ENCODE data around the gene CD44.

CD44 gene

DNA sequence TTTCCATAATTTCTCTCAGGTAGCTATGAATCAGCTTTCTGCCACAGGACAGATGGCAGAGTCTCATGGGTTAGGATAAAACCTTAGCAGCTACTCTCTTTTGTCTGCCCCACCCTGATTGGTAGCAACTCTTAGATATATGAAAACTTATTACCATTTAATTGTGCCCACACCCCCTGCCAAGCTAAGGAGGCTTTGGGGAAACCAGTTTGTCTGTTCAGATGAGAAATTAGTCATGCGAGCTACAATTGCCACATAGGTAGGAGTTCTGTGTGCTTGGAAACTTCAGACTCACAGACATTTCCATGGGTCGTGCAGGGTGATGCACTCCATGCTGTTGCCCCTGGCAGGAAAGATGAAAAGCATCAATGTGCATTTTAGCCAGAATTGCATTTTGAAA, 39.9 kb downstream of the CD44 start:
- no peak for DNase-seq

DNA sequence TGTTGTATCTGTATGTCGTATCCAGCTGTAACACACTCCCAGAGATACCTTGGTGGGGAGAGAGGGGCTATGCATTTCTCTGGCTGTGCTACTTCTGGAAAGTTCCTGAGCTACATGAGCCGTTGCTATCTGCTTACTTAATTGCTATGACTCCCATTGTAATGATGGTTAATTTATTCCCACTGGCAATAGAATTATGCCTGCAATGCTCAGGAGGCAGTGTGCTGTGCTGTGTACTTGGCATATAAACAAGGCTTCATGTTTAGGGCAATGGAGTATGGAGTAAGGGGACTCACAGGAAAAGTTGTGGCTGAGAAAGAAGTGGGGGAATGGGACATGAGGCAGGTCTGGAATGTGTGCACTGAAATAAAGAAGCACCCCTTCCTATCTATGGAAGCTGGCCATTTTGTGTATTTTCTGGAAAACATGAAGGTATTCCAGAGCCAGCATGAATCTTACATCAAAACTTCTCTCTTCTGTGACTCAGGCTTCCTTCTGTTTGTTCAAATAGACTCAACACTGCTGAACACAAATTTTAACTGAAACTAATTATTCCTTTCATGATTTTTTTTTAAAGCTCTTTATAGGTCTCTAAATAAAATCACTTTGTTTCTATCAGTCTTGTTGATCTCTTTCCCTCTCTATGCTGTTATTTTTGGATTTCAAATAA, 40.6 kb downstream of the CD44 start:
- no peak for DNase-seq

DNA sequence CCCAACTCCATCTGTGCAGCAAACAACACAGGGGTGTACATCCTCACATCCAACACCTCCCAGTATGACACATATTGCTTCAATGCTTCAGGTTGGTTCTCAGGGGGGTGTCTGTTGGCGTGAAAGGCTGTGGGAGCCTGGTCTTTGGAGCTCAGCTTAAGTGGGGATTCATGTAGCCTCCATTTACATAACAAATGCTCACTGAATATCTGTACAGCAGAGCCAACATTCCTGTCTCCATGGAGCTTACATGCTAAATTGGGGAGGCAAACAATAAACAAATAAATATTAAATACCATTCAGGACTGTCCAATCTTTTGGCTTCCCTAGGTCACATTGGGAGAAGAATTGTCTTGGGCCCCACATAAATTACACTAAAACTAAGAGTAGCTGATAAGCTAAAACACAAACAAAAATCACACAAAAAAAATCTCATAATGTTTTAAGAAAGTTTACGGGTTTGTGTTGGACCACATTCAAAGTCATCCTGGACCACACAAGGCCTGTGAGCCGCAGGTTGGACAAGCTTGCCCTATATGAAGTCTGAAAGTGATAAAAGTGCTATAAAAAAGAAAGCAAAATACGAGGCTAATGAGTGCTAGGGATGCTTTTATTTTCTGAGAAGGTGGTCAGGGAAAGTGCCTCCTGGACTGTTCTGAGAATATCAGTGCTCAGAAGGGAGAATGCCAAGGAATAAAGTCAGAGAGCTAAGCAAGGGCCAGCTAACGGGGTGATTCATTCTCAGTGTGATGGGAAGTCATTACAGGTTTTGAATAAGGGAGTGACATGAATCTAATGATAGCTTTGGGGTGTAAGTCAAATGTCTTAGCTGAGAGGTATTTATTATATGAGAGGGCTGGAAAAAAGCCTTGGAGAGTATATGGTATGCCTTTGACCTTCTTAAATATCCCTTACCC, 41.6 kb downstream of the CD44 start:
- no peak for DNase-seq

- DNase-seq: no peak
Observed at GRCh38 chr11:35182317-35182939, 43.5 kb downstream of the CD44 start.

- no peak for DNase-seq
Observed at GRCh38 chr11:35183326-35183925, 44.5 kb downstream of the CD44 start.

GRCh38 chr11:35185696-35186095, 46.7 kb downstream of the CD44 start:
- no peak for DNase-seq

DNA sequence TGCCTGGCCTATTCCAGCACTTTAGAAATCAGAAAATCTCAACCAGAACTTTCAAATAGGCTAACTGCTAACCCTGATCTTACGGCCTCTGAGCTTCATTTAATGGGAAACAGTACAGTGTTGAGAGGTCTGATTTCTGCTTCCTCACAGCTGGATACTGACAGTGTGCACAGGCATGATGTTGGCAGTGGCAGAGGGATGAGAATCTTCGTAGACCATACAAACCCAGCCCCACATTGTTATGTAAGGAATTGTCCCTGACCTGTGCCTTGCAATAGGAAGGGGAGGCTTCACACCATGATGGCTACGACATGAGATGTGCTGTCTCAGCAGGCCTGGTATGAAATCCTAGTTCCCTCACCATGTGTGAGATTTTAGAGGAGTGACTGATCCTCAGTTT, 49.0 kb downstream of the CD44 start:
- DNase-seq: no peak

- no peak for DNase-seq
Observed at GRCh38 chr11:35190804-35191348, 51.9 kb downstream of the CD44 start.

DNA sequence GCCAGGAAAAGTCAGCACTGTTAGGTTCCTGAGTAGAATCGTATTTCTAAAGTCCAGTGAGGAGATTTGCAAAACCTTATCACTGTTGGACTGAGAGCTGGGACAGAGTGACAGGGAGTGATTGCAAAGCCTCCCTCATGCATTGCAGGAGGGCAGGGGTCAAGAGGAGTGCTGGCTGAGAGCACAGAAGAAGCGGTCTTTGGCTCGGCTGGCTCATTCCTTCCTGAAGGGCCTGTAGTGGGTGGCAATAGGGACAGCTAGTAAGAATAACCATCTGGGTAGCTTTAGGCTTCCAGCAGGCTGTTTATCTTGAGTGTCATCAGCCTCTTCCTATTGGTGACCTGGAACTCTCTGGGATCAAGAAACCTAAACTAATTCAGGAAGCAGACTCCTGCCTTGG, 53.4 kb downstream of the CD44 start:
- no peak for DNase-seq

- DNase-seq: no peak
Observed at GRCh38 chr11:35193767-35194166, 54.8 kb downstream of the CD44 start.

- DNase-seq: no peak
Observed at GRCh38 chr11:35197292-35197691, 58.3 kb downstream of the CD44 start.

- DNase-seq: no peak
Observed at GRCh38 chr11:35200811-35201341, 61.9 kb downstream of the CD44 start.

- DNase-seq: no peak
Observed at GRCh38 chr11:35204614-35205013, 65.6 kb downstream of the CD44 start.

GRCh38 chr11:35206616-35207015, 67.6 kb downstream of the CD44 start:
- no peak for DNase-seq

- DNase-seq: no peak
Observed at GRCh38 chr11:35207471-35208403, 68.8 kb downstream of the CD44 start.

- DNase-seq: no peak
Observed at GRCh38 chr11:35208795-35209194, 69.8 kb downstream of the CD44 start.

DNA sequence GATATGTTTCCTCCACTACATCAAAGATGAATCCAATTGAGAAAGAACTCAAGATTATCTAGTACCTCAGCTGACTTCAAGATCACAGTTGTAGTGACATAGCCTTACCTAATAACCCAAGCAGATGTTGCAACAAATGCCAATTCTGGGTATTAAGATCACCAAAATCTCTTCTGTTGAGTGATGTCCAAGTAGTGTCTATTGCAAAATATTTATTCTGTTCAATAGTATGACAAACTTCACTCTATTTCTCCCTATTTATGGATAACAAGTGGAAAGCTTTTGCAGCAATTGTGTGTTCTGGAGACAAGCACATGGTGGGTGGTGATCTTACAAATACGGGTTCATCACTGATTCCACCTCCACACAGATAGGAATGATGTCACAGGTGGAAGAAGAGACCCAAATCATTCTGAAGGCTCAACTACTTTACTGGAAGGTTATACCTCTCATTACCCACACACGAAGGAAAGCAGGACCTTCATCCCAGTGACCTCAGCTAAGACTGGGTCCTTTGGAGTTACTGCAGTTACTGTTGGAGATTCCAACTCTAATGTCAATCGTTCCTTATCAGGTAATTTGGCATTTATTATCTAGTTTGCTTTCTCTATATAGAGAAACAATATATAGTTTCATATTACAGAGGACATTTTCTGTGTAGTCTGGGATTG, 72.0 kb downstream of the CD44 start:
- DNase-seq: no peak

DNA sequence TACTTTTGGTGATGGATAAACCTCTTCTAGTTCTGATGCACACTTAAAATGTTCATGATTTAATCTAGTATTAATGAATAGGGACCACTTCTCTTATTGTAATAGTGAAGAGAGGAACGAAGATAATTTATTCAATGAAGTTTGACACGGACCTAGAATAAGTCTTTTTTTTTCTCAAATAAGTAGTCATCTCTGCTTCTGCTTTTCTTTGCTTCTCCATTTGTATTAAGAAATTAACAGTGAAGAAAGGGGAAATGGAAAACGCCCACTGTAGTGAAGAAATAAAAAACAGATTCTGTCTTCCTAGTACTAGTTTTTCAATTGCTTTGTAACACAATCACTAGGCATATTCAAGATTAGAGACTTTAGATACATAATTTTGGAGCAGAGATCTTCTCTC, 73.0 kb downstream of the CD44 start:
- DNase-seq: no peak

- no peak for DNase-seq
Observed at GRCh38 chr11:35214226-35214770, 75.3 kb downstream of the CD44 start.

DNA sequence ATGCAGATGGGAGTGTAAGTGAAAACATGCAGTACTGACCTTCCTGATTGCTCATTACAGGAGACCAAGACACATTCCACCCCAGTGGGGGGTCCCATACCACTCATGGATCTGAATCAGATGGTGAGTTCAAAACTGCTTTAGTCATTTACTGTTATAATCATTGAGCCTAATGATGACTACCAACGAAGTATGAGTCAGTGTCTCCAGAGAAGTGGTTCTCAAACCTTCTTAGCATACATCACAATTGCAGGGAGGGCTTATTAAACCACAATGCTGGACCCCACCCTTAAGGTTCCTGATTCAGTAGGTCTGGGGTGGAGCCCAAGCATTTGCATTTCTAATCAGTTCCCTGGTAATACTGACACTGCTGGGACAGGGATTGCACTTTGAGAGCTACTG, 75.8 kb downstream of the CD44 start:
- no peak for DNase-seq

All from C1 segment of cervical spinal cord (tissue), 14 donors.